Activated CD4-positive, alpha-beta T cell treated with anti-CD3 and anti-CD28 coated beads for 1 hour (primary cell): ENCODE results near the gene SERPINA5.
"Not testable (repeated sequence)": the region's sequence is repeated elsewhere in the genome, so short reads cannot be mapped to it uniquely, and the experiment has no call there.

ENCODE experiments used
- DNase-seq: peaks from one replicate; pipeline ENCODE4 v3.0.0-alpha.2; 2020

SERPINA5 gene

GRCh38 chr14:94624537-94625352 is 43.5 kb downstream of the SERPINA5 start:
- DNase-seq = no peak

- DNase-seq = no peak
These were observed 44.1 kb downstream of the SERPINA5 start for GRCh38 chr14:94625353-94625635.

GRCh38 chr14:94628578-94628977 is 47.4 kb downstream of the SERPINA5 start:
- no peak for DNase-seq

- DNase-seq = no peak
These were observed 49.2 kb downstream of the SERPINA5 start for GRCh38 chr14:94630396-94630795.

- DNase-seq = no peak
These were observed 49.8 kb downstream of the SERPINA5 start for GRCh38 chr14:94631050-94631449.

GRCh38 chr14:94631536-94632304 is 50.5 kb downstream of the SERPINA5 start:
- DNase-seq = no peak

DNA sequence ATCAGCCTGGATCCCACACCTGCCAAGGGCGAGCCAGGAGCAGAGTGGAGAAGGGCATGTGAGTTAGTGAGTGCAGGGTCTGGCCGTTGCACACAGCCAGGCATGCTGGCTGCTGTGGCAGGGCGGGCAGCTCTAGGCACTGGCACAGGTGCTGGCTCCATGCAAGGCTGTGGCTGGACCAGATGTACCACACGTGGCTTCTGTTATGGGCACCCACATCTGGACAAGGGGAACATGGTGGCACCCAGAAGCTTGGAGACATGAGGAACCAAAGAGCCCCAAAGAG is 51.0 kb downstream of the SERPINA5 start:
- DNase-seq = no peak

- no peak for DNase-seq
These were observed 51.9 kb downstream of the SERPINA5 start for GRCh38 chr14:94633121-94633520.

- no peak for DNase-seq
These were observed 53.9 kb downstream of the SERPINA5 start for GRCh38 chr14:94635154-94635553.

GRCh38 chr14:94636744-94637412 is 55.7 kb downstream of the SERPINA5 start:
- DNase-seq = no peak

GRCh38 chr14:94637814-94638213 is 56.6 kb downstream of the SERPINA5 start:
- not testable (repeated sequence) for DNase-seq

- no peak for DNase-seq
These were observed 57.1 kb downstream of the SERPINA5 start for GRCh38 chr14:94638339-94638738.

- DNase-seq = no peak
These were observed 58.0 kb downstream of the SERPINA5 start for GRCh38 chr14:94638961-94639817.

DNA sequence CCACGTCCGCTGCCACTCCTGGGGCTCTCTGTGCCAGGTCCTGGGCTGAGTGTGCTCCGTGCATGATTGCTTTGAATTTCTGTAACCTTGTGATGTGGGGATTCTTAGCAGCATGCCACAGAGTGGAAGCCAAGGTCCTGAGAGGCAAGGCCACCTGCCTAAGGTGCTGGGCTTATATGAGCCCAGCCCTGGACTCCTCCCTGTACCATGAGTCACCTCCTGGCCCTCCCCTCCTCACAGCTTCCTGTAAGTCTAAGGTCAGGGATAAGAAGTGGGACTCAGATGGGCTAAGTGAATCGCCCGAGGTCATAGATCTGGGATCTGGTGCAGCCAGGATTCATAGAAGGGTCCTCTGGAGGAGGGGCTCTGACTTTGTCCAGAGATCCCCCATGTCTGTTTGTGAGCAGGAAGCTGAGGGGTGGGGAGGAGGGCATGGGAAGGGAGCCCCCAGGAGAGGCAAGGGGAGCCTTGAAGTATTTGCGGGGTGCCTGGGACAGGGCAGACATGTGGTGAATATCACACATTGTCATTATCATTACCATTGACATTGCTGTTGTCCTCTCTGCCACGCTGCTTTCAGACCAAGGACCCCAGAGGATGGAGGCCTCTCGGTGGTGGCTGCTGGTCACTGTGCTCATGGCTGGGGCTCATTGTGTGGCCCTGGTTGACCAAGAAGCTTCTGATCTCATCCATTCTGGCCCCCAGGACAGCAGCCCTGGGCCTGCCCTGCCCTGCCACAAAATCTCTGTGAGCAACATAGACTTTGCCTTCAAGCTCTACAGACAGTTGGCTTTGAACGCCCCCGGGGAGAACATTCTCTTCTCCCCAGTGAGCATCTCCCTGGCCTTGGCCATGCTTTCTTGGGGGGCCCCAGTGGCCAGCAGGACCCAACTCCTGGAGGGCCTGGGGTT is 59.8 kb downstream of the SERPINA5 start:
- DNase-seq = no peak

GRCh38 chr14:94641632-94641955 is 60.4 kb downstream of the SERPINA5 start:
- DNase-seq = no peak
